ENCODE measurements around the gene PRR19.

The PRR19 gene

GRCh38 chr19:42353341-42354015 lies 51.5 kb downstream of the PRR19 start:
- no peak for TF ChIP-seq CTCF (IDR thresholded peaks at IDR 0.05; ENCODE audit: insufficient read depth, low read depth, low read length, missing control alignments)
- no peak for DNase-seq (ENCODE audit: low read depth)
- no peak overlapping the region for H3K4me3 ChIP-seq (ENCODE audit: low read length)

DNA sequence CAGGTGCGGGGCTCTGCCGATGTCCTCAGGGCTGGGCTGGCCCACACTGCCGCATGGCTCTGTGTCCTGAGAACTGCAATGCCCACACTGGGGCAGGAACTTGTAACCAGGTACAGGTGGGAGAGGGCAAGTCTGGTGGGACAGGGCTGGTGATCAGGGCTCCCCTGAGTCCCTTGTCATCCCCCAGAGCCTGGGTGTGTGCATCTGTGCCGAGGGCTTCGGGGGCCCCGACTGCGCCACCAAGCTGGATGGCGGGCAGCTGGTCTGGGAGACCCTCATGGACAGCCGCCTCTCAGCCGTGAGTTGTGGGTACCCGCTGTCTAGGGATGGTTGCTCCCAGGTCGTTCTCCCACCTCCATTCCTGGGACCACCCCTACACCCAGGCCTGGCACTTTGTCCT lies 54.0 kb downstream of the PRR19 start:
- no peak for DNase-seq (ENCODE audit: low read depth)
- no peak overlapping the region for H3K4me3 ChIP-seq (ENCODE audit: low read length)

DNA sequence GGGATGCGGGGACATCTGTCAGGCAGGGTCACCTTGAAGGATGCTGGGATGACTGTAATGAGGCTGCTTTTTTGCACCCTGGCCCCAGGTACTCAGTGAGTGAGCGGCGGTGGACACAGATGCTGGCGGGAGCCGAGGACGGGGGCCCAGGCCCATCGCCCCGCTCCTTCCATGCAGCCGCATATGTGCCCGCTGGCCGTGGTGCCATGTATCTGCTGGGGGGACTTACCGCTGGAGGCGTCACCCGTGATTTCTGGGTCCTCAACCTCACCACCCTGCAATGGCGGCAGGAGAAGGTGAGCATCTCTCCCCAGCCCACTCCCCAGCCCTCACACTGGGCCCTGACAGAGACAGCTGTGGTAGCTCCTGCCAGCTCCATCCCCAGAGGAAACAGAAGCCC lies 54.8 kb downstream of the PRR19 start:
- TF ChIP-seq CTCF (IDR thresholded peaks at IDR 0.05; ENCODE audit: insufficient read depth, low read depth, low read length, missing control alignments) = no peak
- no peak overlapping the region for H3K4me3 ChIP-seq (ENCODE audit: low read length)
- DNase-seq (ENCODE audit: low read depth) = no peak

More for the DNA sequence above, 54.0 kb downstream of the PRR19 start:
- TF ChIP-seq CTCF (IDR thresholded peaks at IDR 0.05; ENCODE audit: insufficient read depth, low read depth, low read length, missing control alignments) = no peak

DNA sequence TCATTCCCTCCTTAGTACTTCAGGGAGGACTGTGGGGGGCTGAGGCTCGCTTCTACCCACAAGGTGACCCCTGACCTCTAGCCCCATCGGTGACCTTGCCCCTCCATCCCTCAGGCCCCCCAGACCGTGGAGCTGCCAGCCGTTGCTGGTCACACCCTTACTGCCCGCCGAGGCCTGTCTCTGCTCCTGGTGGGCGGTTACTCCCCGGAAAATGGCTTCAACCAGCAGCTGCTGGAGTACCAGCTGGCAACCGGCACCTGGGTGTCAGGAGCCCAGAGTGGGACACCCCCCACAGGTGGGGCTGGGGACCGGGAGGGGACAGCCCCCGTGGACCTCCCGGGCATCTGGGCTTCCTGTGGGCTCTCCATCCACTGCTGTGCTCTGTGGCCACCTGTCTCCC lies 55.4 kb downstream of the PRR19 start:
- no peak for DNase-seq (ENCODE audit: low read depth)
- no peak for TF ChIP-seq CTCF (IDR thresholded peaks at IDR 0.05; ENCODE audit: insufficient read depth, low read depth, low read length, missing control alignments)
- no peak overlapping the region for H3K4me3 ChIP-seq (ENCODE audit: low read length)
